HG03558 (cell line): Measurements from ENCODE around the gene CCDC8.
"Not testable (repeated sequence)": the region's sequence is repeated elsewhere in the genome, so short reads cannot be mapped to it uniquely, and the experiment has no call there.

Experiments
- ATAC-seq: cut with Tn5 transposase; IDR thresholded peaks from one replicate; pipeline ENCODE4 v1.9.1; 2021; ENCODE audit warnings: moderate number of reproducible peaks; ENCODE audit not compliant: unreplicated experiment; ENCODE audit errors: extremely low read depth

The CCDC8 gene

GRCh38 chr19:46386151-46386550 lies 27.2 kb downstream of the CCDC8 start:
- ATAC-seq = no peak

GRCh38 chr19:46385636-46386035 lies 27.7 kb downstream of the CCDC8 start:
- ATAC-seq = no peak

- no peak for ATAC-seq
These were observed 29.0 kb downstream of the CCDC8 start for GRCh38 chr19:46384396-46384795.

GRCh38 chr19:46383846-46384245 lies 29.5 kb downstream of the CCDC8 start:
- no peak for ATAC-seq

- no peak for ATAC-seq
These were observed 30.1 kb downstream of the CCDC8 start for GRCh38 chr19:46383171-46383815.

- ATAC-seq = no peak
These were observed 31.5 kb downstream of the CCDC8 start for GRCh38 chr19:46381756-46382345.

- ATAC-seq = no peak
These were observed 32.0 kb downstream of the CCDC8 start for GRCh38 chr19:46381346-46381745.

GRCh38 chr19:46380690-46381089 lies 32.7 kb downstream of the CCDC8 start:
- ATAC-seq = no peak

GRCh38 chr19:46378268-46378667 lies 35.1 kb downstream of the CCDC8 start:
- no peak for ATAC-seq

GRCh38 chr19:46376241-46377153 lies 36.9 kb downstream of the CCDC8 start:
- no peak for ATAC-seq

- not testable (repeated sequence) for ATAC-seq
These were observed 37.8 kb downstream of the CCDC8 start for GRCh38 chr19:46375476-46376067.

- ATAC-seq = no peak
These were observed 38.6 kb downstream of the CCDC8 start for GRCh38 chr19:46374536-46375475.

- no peak for ATAC-seq
These were observed 39.6 kb downstream of the CCDC8 start for GRCh38 chr19:46373491-46374359.

- ATAC-seq = no peak
These were observed 40.4 kb downstream of the CCDC8 start for GRCh38 chr19:46372901-46373490.

- ATAC-seq = no peak
These were observed 41.9 kb downstream of the CCDC8 start for GRCh38 chr19:46371371-46371901.

- ATAC-seq = no peak
These were observed 43.5 kb downstream of the CCDC8 start for GRCh38 chr19:46369817-46370216.

GRCh38 chr19:46368116-46368515 lies 45.2 kb downstream of the CCDC8 start:
- ATAC-seq = no peak

GRCh38 chr19:46367426-46367825 lies 45.9 kb downstream of the CCDC8 start:
- no peak for ATAC-seq
